A549 (cell line): ENCODE data around the gene GATAD2A. TPM values are rescaled to one million over a fixed set of nuclear protein-coding genes. Genes with fewer than 3 reads are reported as not detected.

Source experiments
- ATAC-seq, 2 experiments: fragments of 200-7000 bp in 1 of 2; fragments of >200 bp in 1 of 2; cut with Nextera tagmentation in 1 of 2; cut with Tn5 transposase in 1 of 2; 3 replicates each; pipeline versions ENCODE4 v1.8.0 to v1.9.1; 2018 to 2020; ENCODE audit warnings: mild to moderate bottlenecking in 1 of 2, moderate library complexity in 1 of 2
- CTCF ChIA-PET: fragments of 300-600 bp; sonication (Branson Sonifier 250); formaldehyde crosslinking; extraction: SDS; loops from one replicate; lab custom pipeline; 2021; ENCODE audit warnings: antibody characterized with exemption, inconsistent platforms; lab: Yijun Ruan, JAX
- POLR2A ChIA-PET: fragments of 350-600 bp; formaldehyde crosslinking; extraction: SDS; loops from one replicate; lab custom pipeline; 2021; ENCODE audit warnings: antibody characterized with exemption, inconsistent platforms; lab: Yijun Ruan, JAX
- DNase-seq, 2 experiments: peaks; one replicate each; pipeline versions ENCODE4 v3.0.0 to v3.0.0-alpha.2; 2011 to 2016; ENCODE audit warnings: low read depth in 1 of 2, low spot score in 1 of 2
- FAIRE-seq: peaks from 2 replicates; lab custom pipeline; 2011; peaks lifted over from hg19 to GRCh38; lab: Jason Lieb, UNC
- H3K27ac ChIP-seq, 2 experiments: fragments of >200 bp; sonication (Bioruptor Twin); formaldehyde crosslinking; 3 replicates each; pipeline ENCODE4 v1.5.1; 2016 to 2017
- H3K4me1 ChIP-seq: fragments of >200 bp; sonication (Bioruptor Twin); formaldehyde crosslinking; 3 replicates; pipeline ENCODE4 v1.6.1; 2016
- H3K4me2 ChIP-seq: fragments of >200 bp; sonication (Bioruptor Twin); formaldehyde crosslinking; 3 replicates; pipeline ENCODE4 v1.6.1; 2016
- H3K4me3 ChIP-seq: fragments of >200 bp; sonication (Bioruptor Twin); formaldehyde crosslinking; 3 replicates; pipeline ENCODE4 v1.5.1; 2016
- H3K9me3 ChIP-seq: fragments of >200 bp; sonication (Bioruptor Twin); formaldehyde crosslinking; 3 replicates; pipeline ENCODE4 v1.6.1; 2016
- ATOH8 ChIP-seq: fragments of 250-450 bp; sonication (Bioruptor Pico); IDR thresholded peaks from 2 replicates; pipeline ENCODE4 v1.5.0; 2020; ENCODE audit warnings: low read depth, mild to moderate bottlenecking, moderate library complexity
- BCL3 ChIP-seq: fragments of >200 bp; sonication (Bioruptor Twin); formaldehyde crosslinking; IDR thresholded peaks from 3 replicates; pipeline ENCODE4 v1.6.1; 2016
- CEBPB ChIP-seq, 2 experiments: fragments of >200 bp in 1 of 2; sonication (Bioruptor Twin) in 1 of 2; formaldehyde crosslinking in 1 of 2; IDR thresholded peaks; 2 replicates each; pipeline ENCODE4 v1.6.1; 2012 to 2016
- CHD2 ChIP-seq: fragments of 150-350 bp; IDR thresholded peaks from 2 replicates; pipeline ENCODE4 v1.6.1; 2014; ENCODE audit warnings: low read length; ENCODE audit not compliant: partially characterized antibody
- CTCF ChIP-seq: fragments of >200 bp; sonication (Bioruptor Twin); formaldehyde crosslinking; IDR thresholded peaks from 3 replicates; pipeline ENCODE4 v1.5.1; 2016
- EHMT2 ChIP-seq: fragments of 200-600 bp; sonication (generic); IDR thresholded peaks from 2 replicates; pipeline ENCODE4 v1.6.1; 2016; ENCODE audit warnings: antibody characterized with exemption, low read depth, mild to moderate bottlenecking, moderate library complexity
- FOSL2 ChIP-seq, 2 experiments: fragments of 450-650 bp in 1 of 2; fragments of >200 bp in 1 of 2; sonication (Bioruptor Twin) in 1 of 2; formaldehyde crosslinking; IDR thresholded peaks; 2 replicates each; pipeline versions ENCODE4 v1.5.0 to v1.6.1; 2016 to 2020; ENCODE audit warnings: mild to moderate bottlenecking in 1 of 2, moderate library complexity in 1 of 2
- HEYL ChIP-seq: fragments of 250-450 bp; sonication (Bioruptor Pico); IDR thresholded peaks from 2 replicates; pipeline ENCODE4 v1.8.0; 2021; ENCODE audit warnings: mild to moderate bottlenecking, moderate library complexity
- KDM1A ChIP-seq: fragments of 200-600 bp; sonication (generic); IDR thresholded peaks from 2 replicates; pipeline ENCODE4 v1.6.1; 2016; ENCODE audit warnings: low read depth, mild to moderate bottlenecking
- MAFK ChIP-seq: fragments of 450-650 bp; IDR thresholded peaks from 2 replicates; pipeline ENCODE4 v1.6.1; 2014; ENCODE audit not compliant: partially characterized antibody
- MAX ChIP-seq: IDR thresholded peaks from 2 replicates; pipeline ENCODE4 v1.6.1; 2012
- NR3C1 ChIP-seq: fragments of >200 bp; sonication (Bioruptor Twin); formaldehyde crosslinking; IDR thresholded peaks from 3 replicates; pipeline ENCODE4 v1.6.1; 2017
- POLR2A ChIP-seq: IDR thresholded peaks from 2 replicates; pipeline ENCODE4 v1.6.1; 2012; ENCODE audit warnings: mild to moderate bottlenecking, low read length
- RAD21 ChIP-seq, 2 experiments: fragments of >200 bp in 1 of 2; sonication (Bioruptor Twin) in 1 of 2; formaldehyde crosslinking in 1 of 2; IDR thresholded peaks in 1 of 2; conservative IDR thresholded peaks in 1 of 2; 2 replicates in 1 of 2; 3 replicates in 1 of 2; pipeline ENCODE4 v1.6.1; 2012 to 2018; ENCODE audit warnings: inconsistent platforms in 1 of 2
- RFX5 ChIP-seq: fragments of 450-650 bp; IDR thresholded peaks from 2 replicates; pipeline ENCODE4 v1.7.1; 2014; ENCODE audit warnings: antibody characterized with exemption, mild to moderate bottlenecking, moderate library complexity
- SMC3 ChIP-seq: fragments of >200 bp; sonication (Bioruptor Twin); formaldehyde crosslinking; IDR thresholded peaks from 3 replicates; pipeline ENCODE4 v1.6.1; 2018; ENCODE audit warnings: inconsistent platforms
- TP53 ChIP-seq: fragments of 250-450 bp; sonication (Bioruptor Pico); IDR thresholded peaks from 2 replicates; pipeline ENCODE4 v1.5.0; 2021; ENCODE audit warnings: mild to moderate bottlenecking, moderate library complexity
- USF2 ChIP-seq: fragments of 450-650 bp; IDR thresholded peaks from 2 replicates; pipeline ENCODE4 v1.6.1; 2014; ENCODE audit warnings: antibody characterized with exemption
- WGBS: methylation state at CpG from one replicate; pipeline ENCODE4 v1.1.6; 2017; ENCODE audit errors: missing lambda C conversion rate; 5-methylcytosine and 5-hydroxymethylcytosine counted together
- polyA plus RNA-seq, 4 experiments: library from polyadenylated mRNA; depleted of rRNA in 3 of 4; stranded (reverse); fragments of >200 nt; fragmentation: RNase III in 1 of 4; extraction: RNeasy Plus Mini Kit Qiagen cat#74134 plus additional on column Dnase treatment in 1 of 4; gene quantifications; 2 replicates in 3 of 4; 3 replicates in 1 of 4; pipeline ENCODE4 v1.2.3, GENCODE V29; 2011 to 2017

The GATAD2A gene
- polyA plus RNA-seq, 2 of the 4 experiments (the other 2 are of a cell fraction): 25.2 to 28.9 TPM

- ChIA-PET POLR2A (no interaction called here), CTCF (interaction anchor here (0.9 to 1.5 kb wide), 3 partner anchors 37 to 87 kb away, joined by 3 to 8 read pairs (median 3); no protein-coding TSS in a partner anchor)
- Histone ChIP-seq H3K4me2 (peak overlapping the region; percentile 19; the same call in 1 of the 3 replicates), H3K4me3 (no peak overlapping the region), H3K4me1 (peaks cover 37% of the 10 kb centered on the region), H3K9me3 (no peaks in the 10 kb centered on the region), H3K27ac (peak overlapping the region in 1 of 2 experiments; percentile 43; a peak in 1 of 6 replicates)
- WGBS: 74% methylated on average over 5 of the region's 5 CpGs
- no peak for TF ChIP-seq KDM1A
- TF ChIP-seq ATOH8: no peak
- TF ChIP-seq CEBPB (IDR thresholded peaks at IDR 0.05): no peak
- TF ChIP-seq MAX: no peak
- TF ChIP-seq CHD2: no peak
- TF ChIP-seq BCL3: no peak
- TF ChIP-seq TP53 (CRISPR knock-in tag): no peak
- TF ChIP-seq USF2: no peak
- DNase-seq (no peak), ATAC-seq (no peak), FAIRE-seq (no peak)
These were observed 2.0 kb upstream of the GATAD2A start for GRCh38 chr19:19403373-19403901.

GRCh38 chr19:19405971-19406877, 749 bp downstream of the GATAD2A start:
- peak in 1 of 2 experiments; percentile 30 for DNase-seq
- TF ChIP-seq POLR2A: no peak
- TF ChIP-seq KDM1A: no peak
- no peak for TF ChIP-seq SMC3
- 0 out of 2 replicates have a peak, but pooled peaks have one; percentile 7 for TF ChIP-seq MAX
- TF ChIP-seq HEYL (CRISPR knock-in tag): no peak
- TF ChIP-seq RFX5: no peak
- TF ChIP-seq MAFK: no peak
- no peak for TF ChIP-seq NR3C1
- TF ChIP-seq, all 56 proteins: peak for 1
- Histone ChIP-seq H3K9me3 (no peaks in the 10 kb centered on the region), H3K4me2 (peak overlapping the region; percentile 86), H3K4me1 (peaks cover 32% of the 10 kb centered on the region), H3K4me3 (peak overlapping the region; percentile 97), H3K27ac (peak overlapping the region; percentile 89 to 97)
- POLR2A ChIA-PET: interaction anchor here (0.9 to 1.9 kb wide), 8 partner anchors 9 to 110 kb away, joined by 3 to 14 read pairs (median 4); no protein-coding TSS in a partner anchor
- FAIRE-seq (no peak), ATAC-seq (peak; percentile 39 to 44; a peak in 4 of 6 replicates)
- 0% methylated on average over 7 of the region's 87 CpGs for whole genome bisulfite sequencing
- CTCF ChIA-PET: interaction anchor here (0.8 to 2.1 kb wide), 9 partner anchors 8 to 238 kb away, joined by 3 to 10 read pairs (median 4); no protein-coding TSS in a partner anchor

GRCh38 chr19:19406878-19407632, 1.6 kb downstream of the GATAD2A start:
- no peaks in the 10 kb centered on the region for H3K9me3 ChIP-seq
- TF ChIP-seq CTCF (peak; percentile 40), SMC3 (peak; percentile 6; the same call in 1 of the 3 replicates), FOSL2 (IDR thresholded peaks at IDR 0.05) (no peak), FOSL2 (CRISPR knock-in tag; IDR thresholded peaks at IDR 0.05) (peak; percentile 15; the same call in 1 of the 2 replicates), EHMT2 (no peak), RAD21 (conservative IDR thresholded peaks at IDR 0.05 in 1 of 2, IDR thresholded peaks at IDR 0.05 in 1 of 2) (peak; percentile 25 to 29; a peak in 1 of 5 replicates)
- peaks cover 32% of the 10 kb centered on the region for H3K4me1 ChIP-seq
- WGBS: 37% methylated on average over 12 of the region's 12 CpGs
- H3K27ac ChIP-seq: peak overlapping the region; percentile 89 to 97
- DNase-seq (peak in 1 of 2 experiments; percentile 53), ATAC-seq (peak; percentile 48 to 70; a peak in 5 of 6 replicates), FAIRE-seq (no peak)
- peak overlapping the region; percentile 97 for H3K4me3 ChIP-seq
- peak overlapping the region; percentile 86 for H3K4me2 ChIP-seq
- CTCF ChIA-PET: interaction anchor here (0.8 to 1.3 kb wide), 6 partner anchors 19 to 237 kb away, joined by 3 to 4 read pairs (median 4); no protein-coding TSS in a partner anchor
- POLR2A ChIA-PET: no interaction called here
